ENCODE data around the gene DSG4. TPM values are rescaled to one million over a fixed set of nuclear protein-coding genes. Genes with fewer than 3 reads are reported as not detected.

Gene DSG4
- total RNA-seq, 4 donors from 2014 or later: not detected

- in situ Hi-C loops (cut with MboI; ENCODE audit: low pct_ligation_motif_present in 1 of 4, low pct_unique_long_range_greater_than_20kb in 1 of 4, low sequenced_read_pairs in 3 of 4) (loop anchor here in 1 of 4 donors (25.0 kb wide), 1 partner anchor 337 kb away; no protein-coding TSS in a partner anchor), intact Hi-C loops (cut with DNase I; ENCODE audit: low total_unique reads) (no loop called here)
- WGBS, 2 donors (ENCODE audit: low coverage in 1 of 2): 33 to 35% methylated on average over 7 of the region's 7 CpGs
- H3K4me1 ChIP-seq: peaks cover 0 to 4% (median 0%) of the 10 kb centered on the region in 4 donors
- H3K36me3 ChIP-seq: no peaks in the 10 kb centered on the region
- H3K27me3 ChIP-seq: no peaks in the 10 kb centered on the region
- H3K4me3 ChIP-seq: no peak overlapping the region
- TF ChIP-seq POLR2A (IDR thresholded peaks at IDR 0.05): no peak
- TF ChIP-seq, protein P1, sequence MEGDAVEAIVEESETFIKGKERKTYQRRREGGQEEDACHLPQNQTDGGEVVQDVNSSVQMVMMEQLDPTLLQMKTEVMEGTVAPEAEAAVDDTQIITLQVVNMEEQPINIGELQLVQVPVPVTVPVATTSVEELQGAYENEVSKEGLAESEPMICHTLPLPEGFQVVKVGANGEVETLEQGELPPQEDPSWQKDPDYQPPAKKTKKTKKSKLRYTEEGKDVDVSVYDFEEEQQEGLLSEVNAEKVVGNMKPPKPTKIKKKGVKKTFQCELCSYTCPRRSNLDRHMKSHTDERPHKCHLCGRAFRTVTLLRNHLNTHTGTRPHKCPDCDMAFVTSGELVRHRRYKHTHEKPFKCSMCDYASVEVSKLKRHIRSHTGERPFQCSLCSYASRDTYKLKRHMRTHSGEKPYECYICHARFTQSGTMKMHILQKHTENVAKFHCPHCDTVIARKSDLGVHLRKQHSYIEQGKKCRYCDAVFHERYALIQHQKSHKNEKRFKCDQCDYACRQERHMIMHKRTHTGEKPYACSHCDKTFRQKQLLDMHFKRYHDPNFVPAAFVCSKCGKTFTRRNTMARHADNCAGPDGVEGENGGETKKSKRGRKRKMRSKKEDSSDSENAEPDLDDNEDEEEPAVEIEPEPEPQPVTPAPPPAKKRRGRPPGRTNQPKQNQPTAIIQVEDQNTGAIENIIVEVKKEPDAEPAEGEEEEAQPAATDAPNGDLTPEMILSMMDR (IDR thresholded peaks at IDR 0.05): peak; percentile 51 to 74 (median 67)
- H3K9me3 ChIP-seq: no peaks in the 10 kb centered on the region
- peak; percentile 48 for DNase-seq
- no peak overlapping the region for H3K27ac ChIP-seq
Observed at GRCh38 chr18:31424383-31424988, 47.9 kb downstream of the DSG4 start.

GRCh38 chr18:31426021-31426420 is 49.4 kb downstream of the DSG4 start:
- Histone ChIP-seq H3K27ac (no peak overlapping the region), H3K27me3 (no peaks in the 10 kb centered on the region), H3K4me3 (no peak overlapping the region), H3K36me3 (no peaks in the 10 kb centered on the region), H3K9me3 (no peaks in the 10 kb centered on the region), H3K4me1 (peaks cover 0 to 5% (median 2%) of the 10 kb centered on the region in 4 donors)
- 75 to 84% methylated on average over 2 of the region's 2 CpGs for WGBS, 2 donors (ENCODE audit: low coverage in 1 of 2)
- TF ChIP-seq POLR2A (IDR thresholded peaks at IDR 0.05) (no peak), EP300 (IDR thresholded peaks at IDR 0.05; ENCODE audit: low read depth) (no peak), POLR2AphosphoS5 (IDR thresholded peaks at IDR 0.05) (no peak)
- TF ChIP-seq, protein P1 (IDR thresholded peaks at IDR 0.05): no peak
- intact Hi-C loops (cut with DNase I; ENCODE audit: low total_unique reads): no loop called here
- in situ Hi-C loops (cut with MboI; ENCODE audit: low pct_ligation_motif_present in 1 of 4, low pct_unique_long_range_greater_than_20kb in 1 of 4, low sequenced_read_pairs in 3 of 4): no loop called here
- DNase-seq: no peak

- peaks cover 0 to 3% of the 10 kb centered on the region in 2 donors for H3K9me3 ChIP-seq
- no peak for TF ChIP-seq POLR2A (IDR thresholded peaks at IDR 0.05)
- TF ChIP-seq, protein P1 (IDR thresholded peaks at IDR 0.05): no peak
- TF ChIP-seq POLR2AphosphoS5 (IDR thresholded peaks at IDR 0.05): no peak
- TF ChIP-seq EP300 (IDR thresholded peaks at IDR 0.05; ENCODE audit: low read depth): no peak
- no peak for DNase-seq
- H3K4me3 ChIP-seq: no peak overlapping the region
- H3K4me1 ChIP-seq: peaks cover 0 to 5% (median 2%) of the 10 kb centered on the region in 4 donors
- no peaks in the 10 kb centered on the region for H3K27me3 ChIP-seq
- WGBS, 2 donors (ENCODE audit: low coverage in 1 of 2): 78 to 80% methylated on average over 2 to 5 of the region's 5 CpGs
- intact Hi-C loops (cut with DNase I; ENCODE audit: low total_unique reads): no loop called here
- H3K27ac ChIP-seq: no peak overlapping the region
- no peaks in the 10 kb centered on the region for H3K36me3 ChIP-seq
- in situ Hi-C loops (cut with MboI; ENCODE audit: low pct_ligation_motif_present in 1 of 4, low pct_unique_long_range_greater_than_20kb in 1 of 4, low sequenced_read_pairs in 3 of 4): no loop called here
Observed at GRCh38 chr18:31426871-31427406, 50.4 kb downstream of the DSG4 start.

- H3K27me3 ChIP-seq: no peaks in the 10 kb centered on the region
- no peak overlapping the region for H3K27ac ChIP-seq
- H3K36me3 ChIP-seq: no peaks in the 10 kb centered on the region
- in situ Hi-C loops (cut with MboI; ENCODE audit: low pct_ligation_motif_present in 1 of 4, low pct_unique_long_range_greater_than_20kb in 1 of 4, low sequenced_read_pairs in 3 of 4): no loop called here
- H3K4me1 ChIP-seq: peaks cover 0 to 5% (median 2%) of the 10 kb centered on the region in 4 donors
- no peak overlapping the region for H3K4me3 ChIP-seq
- WGBS, 2 donors (ENCODE audit: low coverage in 1 of 2): 90 to 100% methylated on average over 1 of the region's 1 CpG
- no peak for TF ChIP-seq EP300 (IDR thresholded peaks at IDR 0.05; ENCODE audit: low read depth)
- peaks cover 0 to 3% of the 10 kb centered on the region in 2 donors for H3K9me3 ChIP-seq
- intact Hi-C loops (cut with DNase I; ENCODE audit: low total_unique reads): no loop called here
- DNase-seq: no peak
Observed at GRCh38 chr18:31428211-31428610, 51.6 kb downstream of the DSG4 start.

All from transverse colon (tissue), 4 donors.